ENCODE results near the gene PTMA. TPM values are rescaled to one million over a fixed set of nuclear protein-coding genes. Genes with fewer than 3 reads are reported as not detected.
A peak's percentile ranks its signal among the peaks of the same experiment; 100 is the strongest.

Gene PTMA
- total RNA-seq, 1 donor from 2014 or later = 744 TPM

- TF ChIP-seq CTCF (IDR thresholded peaks at IDR 0.05) = no peak
- Histone ChIP-seq H3K4me1 (peaks cover 31% of the 10 kb centered on the region), H3K27me3 (no peaks in the 10 kb centered on the region), H3K9me3 (no peaks in the 10 kb centered on the region), H3K36me3 (no peaks in the 10 kb centered on the region), H3K27ac (peak overlapping the region; percentile 94), H3K4me3 (peak overlapping the region; percentile 50)
- ATAC-seq = no peak
- DNase-seq = no peak
- intact Hi-C loops (cut with DNase I) = no loop called here
Measured at GRCh38 chr2:231662811-231663457, 45.4 kb upstream of the PTMA start.

- DNase-seq (no peak), ATAC-seq (no peak)
- Histone ChIP-seq H3K27ac (no peak overlapping the region), H3K9me3 (no peaks in the 10 kb centered on the region), H3K36me3 (no peaks in the 10 kb centered on the region), H3K27me3 (no peaks in the 10 kb centered on the region), H3K4me3 (no peak overlapping the region), H3K4me1 (peaks cover 31% of the 10 kb centered on the region)
- intact Hi-C loops (cut with DNase I) = no loop called here
- TF ChIP-seq CTCF (IDR thresholded peaks at IDR 0.05) = no peak
Measured at GRCh38 chr2:231663458-231664212, 44.7 kb upstream of the PTMA start.

DNA sequence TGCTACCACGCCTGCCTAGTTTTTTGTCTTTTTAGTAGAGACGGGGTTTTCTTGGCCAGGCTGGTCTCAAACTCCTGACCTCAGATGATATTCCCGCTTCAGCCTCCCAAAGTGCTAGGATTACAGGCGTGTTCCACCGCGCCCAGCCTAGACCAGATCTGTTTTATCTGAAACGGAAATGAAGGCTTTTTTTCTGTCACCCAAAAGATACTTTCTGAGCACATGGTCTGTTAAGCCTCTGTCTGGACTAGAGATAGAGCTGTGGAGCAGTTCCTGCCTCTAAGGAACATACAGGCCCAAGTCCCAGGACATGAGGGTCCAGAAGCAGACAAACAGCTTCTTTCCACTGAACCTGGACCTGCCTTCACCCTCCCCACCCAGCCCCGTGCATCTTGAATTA lies 43.6 kb upstream of the PTMA start:
- DNase-seq = no peak
- intact Hi-C loops (cut with DNase I) = no loop called here

GRCh38 chr2:231665245-231666170 lies 42.8 kb upstream of the PTMA start:
- H3K4me1 ChIP-seq = peaks cover 31% of the 10 kb centered on the region
- ATAC-seq = no peak

More for the DNA sequence above, 43.6 kb upstream of the PTMA start:
- TF ChIP-seq CTCF (IDR thresholded peaks at IDR 0.05) = no peak
- H3K9me3 ChIP-seq = no peaks in the 10 kb centered on the region
- no peaks in the 10 kb centered on the region for H3K27me3 ChIP-seq
- no peak for ATAC-seq
- H3K27ac ChIP-seq = peak overlapping the region; percentile 97
- no peak overlapping the region for H3K4me3 ChIP-seq
- peaks cover 31% of the 10 kb centered on the region for H3K4me1 ChIP-seq
- H3K36me3 ChIP-seq = no peaks in the 10 kb centered on the region

More at GRCh38 chr2:231665245-231666170, 42.8 kb upstream of the PTMA start:
- intact Hi-C loops (cut with DNase I) = no loop called here
- no peaks in the 10 kb centered on the region for H3K36me3 ChIP-seq
- no peaks in the 10 kb centered on the region for H3K27me3 ChIP-seq
- DNase-seq = no peak
- no peaks in the 10 kb centered on the region for H3K9me3 ChIP-seq
- H3K27ac ChIP-seq = peak overlapping the region; percentile 97
- TF ChIP-seq CTCF (IDR thresholded peaks at IDR 0.05) = no peak
- H3K4me3 ChIP-seq = peak overlapping the region; percentile 61
